ENCODE data around the gene GRHPR.

The GRHPR gene

GRCh38 chr9:37407468-37407867, 15.0 kb upstream of the GRHPR start:
- no peaks in the 10 kb centered on the region for H3K9me3 ChIP-seq
- no peaks in the 10 kb centered on the region for H3K27me3 ChIP-seq
- intact Hi-C loops (cut with DNase I; ENCODE audit: low total_unique reads), result no loop called here
- no peak overlapping the region for H3K4me3 ChIP-seq
- peaks cover 0 to 4% (median 0%) of the 10 kb centered on the region in 4 donors for H3K4me1 ChIP-seq
- H3K27ac ChIP-seq, result no peak overlapping the region
- DNase-seq, result no peak
- TF ChIP-seq CTCF (IDR thresholded peaks at IDR 0.05), result no peak
- no peaks in the 10 kb centered on the region for H3K36me3 ChIP-seq

GRCh38 chr9:37408933-37409710, 13.4 kb upstream of the GRHPR start:
- no peak for DNase-seq
- no peak overlapping the region for H3K27ac ChIP-seq
- intact Hi-C loops (cut with DNase I; ENCODE audit: low total_unique reads), result no loop called here

GRCh38 chr9:37410354-37410861, 12.1 kb upstream of the GRHPR start:
- H3K4me3 ChIP-seq, result no peak overlapping the region
- no peak overlapping the region for H3K27ac ChIP-seq
- DNase-seq, result no peak
- H3K4me1 ChIP-seq, result peaks cover 0 to 13% (median 7%) of the 10 kb centered on the region in 4 donors
- no peak for TF ChIP-seq CTCF (IDR thresholded peaks at IDR 0.05)
- H3K27me3 ChIP-seq, result no peaks in the 10 kb centered on the region
- no peaks in the 10 kb centered on the region for H3K36me3 ChIP-seq
- no peaks in the 10 kb centered on the region for H3K9me3 ChIP-seq
- intact Hi-C loops (cut with DNase I; ENCODE audit: low total_unique reads), result no loop called here

More at GRCh38 chr9:37408933-37409710, 13.4 kb upstream of the GRHPR start:
- Histone ChIP-seq H3K4me1 (peaks cover 0 to 4% (median 0%) of the 10 kb centered on the region in 4 donors), H3K4me3 (no peak overlapping the region), H3K27me3 (no peaks in the 10 kb centered on the region), H3K36me3 (no peaks in the 10 kb centered on the region), H3K9me3 (no peaks in the 10 kb centered on the region)
- no peak for TF ChIP-seq CTCF (IDR thresholded peaks at IDR 0.05)

GRCh38 chr9:37410969-37411785, 11.3 kb upstream of the GRHPR start:
- H3K9me3 ChIP-seq, result no peaks in the 10 kb centered on the region
- H3K36me3 ChIP-seq, result no peaks in the 10 kb centered on the region
- H3K4me1 ChIP-seq, result peaks cover 0 to 13% (median 7%) of the 10 kb centered on the region in 4 donors
- intact Hi-C loops (cut with DNase I; ENCODE audit: low total_unique reads), result no loop called here
- no peak overlapping the region for H3K4me3 ChIP-seq
- no peak for TF ChIP-seq CTCF (IDR thresholded peaks at IDR 0.05)
- no peaks in the 10 kb centered on the region for H3K27me3 ChIP-seq
- no peak overlapping the region for H3K27ac ChIP-seq
- DNase-seq, result no peak

- Histone ChIP-seq H3K27ac (no peak overlapping the region), H3K9me3 (no peaks in the 10 kb centered on the region), H3K27me3 (no peaks in the 10 kb centered on the region), H3K36me3 (no peaks in the 10 kb centered on the region), H3K4me3 (no peak overlapping the region), H3K4me1 (peaks cover 0 to 10% (median 7%) of the 10 kb centered on the region in 4 donors)
- intact Hi-C loops (cut with DNase I; ENCODE audit: low total_unique reads), result no loop called here
- no peak for DNase-seq
- TF ChIP-seq CTCF (IDR thresholded peaks at IDR 0.05), result no peak
These were observed 9.9 kb upstream of the GRHPR start for GRCh38 chr9:37412431-37413151.

Data from tibial artery (tissue), 4 donors.